GM12878 (cell line): ENCODE data around the gene MAST2.

Experiments
- ATF7 ChIP-seq: fragments of 450-650 bp; IDR thresholded peaks from 2 replicates; pipeline ENCODE4 v1.6.1; 2016; ENCODE audit warnings: low read depth, mild to moderate bottlenecking
- CHD4 ChIP-seq: fragments of 200-600 bp; sonication (generic); IDR thresholded peaks from 2 replicates; pipeline ENCODE4 v1.6.1; 2016; ENCODE audit warnings: mild to moderate bottlenecking
- GABPA ChIP-seq: IDR thresholded peaks from 2 replicates; pipeline ENCODE4 v1.6.1; 2014; ENCODE audit warnings: antibody characterized with exemption, low read depth, mild to moderate bottlenecking, inconsistent platforms
- MTA3 ChIP-seq: IDR thresholded peaks from 2 replicates; pipeline ENCODE4 v1.6.1; 2012; ENCODE audit warnings: low read length, inconsistent platforms, borderline replicate concordance
- NFIC ChIP-seq: IDR thresholded peaks from 2 replicates; pipeline ENCODE4 v1.6.1; 2012; ENCODE audit warnings: low read depth, mild to moderate bottlenecking, inconsistent platforms, low read length, moderate library complexity
- POLR2AphosphoS5 ChIP-seq: IDR thresholded peaks from 2 replicates; pipeline ENCODE4 v1.6.1; 2011; ENCODE audit warnings: mild to moderate bottlenecking, low read length, inconsistent platforms
- SIX5 ChIP-seq: IDR thresholded peaks from 2 replicates; pipeline ENCODE4 v1.6.1; 2011; ENCODE audit warnings: mild to moderate bottlenecking, low read depth, low read length, moderate library complexity; ENCODE audit not compliant: severe bottlenecking
- SPI1 ChIP-seq: IDR thresholded peaks from 2 replicates; pipeline ENCODE4 v1.6.1; 2011; ENCODE audit warnings: low read depth, mild to moderate bottlenecking, low read length, moderate library complexity, borderline replicate concordance; ENCODE audit not compliant: insufficient read depth
- TF ChIP-seq, protein P1 (sequence below), 3 experiments: IDR thresholded peaks in 2 of 3; conservative IDR thresholded peaks in 1 of 3; 2 replicates each; pipeline ENCODE4 v1.5.1; 2011; ENCODE audit warnings: low read depth in 3 of 3, low read length in 3 of 3, mild to moderate bottlenecking in 3 of 3, control low read depth in 2 of 3, moderate library complexity in 2 of 3, inconsistent platforms in 1 of 3, mixed read lengths in 1 of 3; ENCODE audit not compliant: control insufficient read depth in 2 of 3, insufficient read depth in 1 of 3; ENCODE audit errors: extremely low read depth in 1 of 3

- TF ChIP-seq GABPA (no peak), SIX5 (no peak), NFIC (no peak), POLR2AphosphoS5 (no peak), CHD4 (no peak), MTA3 (no peak), ATF7 (no peak), SPI1 (no peak)
- TF ChIP-seq, protein P1, sequence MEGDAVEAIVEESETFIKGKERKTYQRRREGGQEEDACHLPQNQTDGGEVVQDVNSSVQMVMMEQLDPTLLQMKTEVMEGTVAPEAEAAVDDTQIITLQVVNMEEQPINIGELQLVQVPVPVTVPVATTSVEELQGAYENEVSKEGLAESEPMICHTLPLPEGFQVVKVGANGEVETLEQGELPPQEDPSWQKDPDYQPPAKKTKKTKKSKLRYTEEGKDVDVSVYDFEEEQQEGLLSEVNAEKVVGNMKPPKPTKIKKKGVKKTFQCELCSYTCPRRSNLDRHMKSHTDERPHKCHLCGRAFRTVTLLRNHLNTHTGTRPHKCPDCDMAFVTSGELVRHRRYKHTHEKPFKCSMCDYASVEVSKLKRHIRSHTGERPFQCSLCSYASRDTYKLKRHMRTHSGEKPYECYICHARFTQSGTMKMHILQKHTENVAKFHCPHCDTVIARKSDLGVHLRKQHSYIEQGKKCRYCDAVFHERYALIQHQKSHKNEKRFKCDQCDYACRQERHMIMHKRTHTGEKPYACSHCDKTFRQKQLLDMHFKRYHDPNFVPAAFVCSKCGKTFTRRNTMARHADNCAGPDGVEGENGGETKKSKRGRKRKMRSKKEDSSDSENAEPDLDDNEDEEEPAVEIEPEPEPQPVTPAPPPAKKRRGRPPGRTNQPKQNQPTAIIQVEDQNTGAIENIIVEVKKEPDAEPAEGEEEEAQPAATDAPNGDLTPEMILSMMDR (IDR thresholded peaks at IDR 0.05 in 2 of 3, conservative IDR thresholded peaks at IDR 0.05 in 1 of 3; ENCODE audit: control insufficient read depth in 2 of 3, extremely low read depth in 1 of 3, insufficient read depth in 1 of 3, low read depth in 3 of 3, low read length in 3 of 3) = no peak
Observed at GRCh38 chr1:46039571-46040052, 236.2 kb downstream of the MAST2 start.
